OCI-LY7 (cell line): ENCODE measurements around the gene TNFAIP8L1.

Experiments
- EZH2phosphoT487 ChIP-seq: fragments of 200-600 bp; sonication (generic); IDR thresholded peaks from 2 replicates; pipeline ENCODE4 v1.6.1; 2018; ENCODE audit warnings: low read depth, borderline replicate concordance, mild to moderate bottlenecking, mixed run types, antibody characterized with exemption, low read length, moderate library complexity, mixed read lengths
- TF ChIP-seq, protein P1 (sequence below): fragments of 200-600 bp; sonication (generic); conservative IDR thresholded peaks from 2 replicates; pipeline ENCODE4 v1.5.1; 2014; ENCODE audit warnings: mild to moderate bottlenecking, antibody characterized with exemption, low read length, moderate library complexity, mixed read lengths

- TF ChIP-seq, protein P1, sequence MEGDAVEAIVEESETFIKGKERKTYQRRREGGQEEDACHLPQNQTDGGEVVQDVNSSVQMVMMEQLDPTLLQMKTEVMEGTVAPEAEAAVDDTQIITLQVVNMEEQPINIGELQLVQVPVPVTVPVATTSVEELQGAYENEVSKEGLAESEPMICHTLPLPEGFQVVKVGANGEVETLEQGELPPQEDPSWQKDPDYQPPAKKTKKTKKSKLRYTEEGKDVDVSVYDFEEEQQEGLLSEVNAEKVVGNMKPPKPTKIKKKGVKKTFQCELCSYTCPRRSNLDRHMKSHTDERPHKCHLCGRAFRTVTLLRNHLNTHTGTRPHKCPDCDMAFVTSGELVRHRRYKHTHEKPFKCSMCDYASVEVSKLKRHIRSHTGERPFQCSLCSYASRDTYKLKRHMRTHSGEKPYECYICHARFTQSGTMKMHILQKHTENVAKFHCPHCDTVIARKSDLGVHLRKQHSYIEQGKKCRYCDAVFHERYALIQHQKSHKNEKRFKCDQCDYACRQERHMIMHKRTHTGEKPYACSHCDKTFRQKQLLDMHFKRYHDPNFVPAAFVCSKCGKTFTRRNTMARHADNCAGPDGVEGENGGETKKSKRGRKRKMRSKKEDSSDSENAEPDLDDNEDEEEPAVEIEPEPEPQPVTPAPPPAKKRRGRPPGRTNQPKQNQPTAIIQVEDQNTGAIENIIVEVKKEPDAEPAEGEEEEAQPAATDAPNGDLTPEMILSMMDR: no peak
- TF ChIP-seq EZH2phosphoT487: no peak
These were observed 62.2 kb downstream of the TNFAIP8L1 start for GRCh38 chr19:4701557-4701956.
